GM19452 (cell line): ENCODE results near the gene CARD10.

Experiments
- ATAC-seq: cut with Tn5 transposase; IDR thresholded peaks from one replicate; pipeline ENCODE4 v1.9.1; 2021; ENCODE audit not compliant: unreplicated experiment

The CARD10 gene

GRCh38 chr22:37504964-37505363 is 14.3 kb downstream of the CARD10 start:
- ATAC-seq: no peak

- no peak for ATAC-seq
These were observed 15.4 kb downstream of the CARD10 start for GRCh38 chr22:37503850-37504249.

- no peak for ATAC-seq
These were observed 16.0 kb downstream of the CARD10 start for GRCh38 chr22:37503183-37503683.

- ATAC-seq: no peak
These were observed 16.7 kb downstream of the CARD10 start for GRCh38 chr22:37502342-37503182.

- ATAC-seq: no peak
These were observed 17.4 kb downstream of the CARD10 start for GRCh38 chr22:37501610-37502341.

GRCh38 chr22:37500745-37501609 is 18.2 kb downstream of the CARD10 start:
- ATAC-seq: no peak

- ATAC-seq: no peak
These were observed 19.2 kb downstream of the CARD10 start for GRCh38 chr22:37499789-37500540.

GRCh38 chr22:37499027-37499707 is 20.0 kb downstream of the CARD10 start:
- no peak for ATAC-seq

- ATAC-seq: no peak
These were observed 20.8 kb downstream of the CARD10 start for GRCh38 chr22:37498289-37498909.

GRCh38 chr22:37497062-37497599 is 22.1 kb downstream of the CARD10 start:
- no peak for ATAC-seq

GRCh38 chr22:37496651-37497050 is 22.6 kb downstream of the CARD10 start:
- no peak for ATAC-seq

GRCh38 chr22:37493979-37494378 is 25.2 kb downstream of the CARD10 start:
- no peak for ATAC-seq

- ATAC-seq: no peak
These were observed 26.5 kb downstream of the CARD10 start for GRCh38 chr22:37492428-37493344.

- no peak for ATAC-seq
These were observed 27.4 kb downstream of the CARD10 start for GRCh38 chr22:37491559-37492427.

- no peak for ATAC-seq
These were observed 28.1 kb downstream of the CARD10 start for GRCh38 chr22:37491106-37491505.

GRCh38 chr22:37489983-37490382 is 29.2 kb downstream of the CARD10 start:
- ATAC-seq: no peak
